Breast epithelium (tissue), 3 donors: ENCODE measurements around the gene DDRGK1.

Experiments used
- CTCF ChIP-seq, 3 donors: fragments of 450-650 bp; IDR thresholded peaks; one replicate each; pipeline ENCODE4 v1.5.1; 2016 to 2017; ENCODE audit warnings: antibody characterized with exemption in 3 of 3, mild to moderate bottlenecking in 3 of 3, moderate library complexity in 3 of 3
- POLR2AphosphoS5 ChIP-seq, 3 donors: sonication (generic); formaldehyde crosslinking; IDR thresholded peaks; one replicate each; pipeline ENCODE4 v1.6.1; 2017; ENCODE audit warnings: antibody characterized with exemption in 3 of 3

- no peak for TF ChIP-seq CTCF (IDR thresholded peaks at IDR 0.05)
- no peak for TF ChIP-seq POLR2AphosphoS5 (IDR thresholded peaks at IDR 0.05)
These were observed 45.5 kb downstream of the DDRGK1 start for GRCh38 chr20:3158968-3159431.
